Measurements from ENCODE around the gene ECT2L.

DNA sequence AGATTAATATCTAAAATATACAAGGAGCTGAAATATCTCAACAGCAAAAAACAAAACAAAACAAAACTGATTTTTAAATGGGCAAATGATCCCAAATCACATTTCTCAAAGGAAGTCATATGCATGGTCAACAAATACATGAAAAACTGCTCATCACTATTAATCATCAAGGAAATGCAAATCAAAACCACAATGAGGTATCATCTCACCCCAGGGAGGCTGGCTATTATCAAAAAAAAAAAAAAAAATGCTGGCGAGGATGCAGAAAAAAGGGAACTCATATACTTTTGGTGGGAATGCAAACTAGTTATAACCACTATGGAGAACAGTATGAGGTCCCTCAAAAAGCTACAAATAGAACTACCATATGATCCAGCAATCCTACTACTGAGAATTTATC, 157.6 kb downstream of the ECT2L start:
- TF ChIP-seq, protein P1, sequence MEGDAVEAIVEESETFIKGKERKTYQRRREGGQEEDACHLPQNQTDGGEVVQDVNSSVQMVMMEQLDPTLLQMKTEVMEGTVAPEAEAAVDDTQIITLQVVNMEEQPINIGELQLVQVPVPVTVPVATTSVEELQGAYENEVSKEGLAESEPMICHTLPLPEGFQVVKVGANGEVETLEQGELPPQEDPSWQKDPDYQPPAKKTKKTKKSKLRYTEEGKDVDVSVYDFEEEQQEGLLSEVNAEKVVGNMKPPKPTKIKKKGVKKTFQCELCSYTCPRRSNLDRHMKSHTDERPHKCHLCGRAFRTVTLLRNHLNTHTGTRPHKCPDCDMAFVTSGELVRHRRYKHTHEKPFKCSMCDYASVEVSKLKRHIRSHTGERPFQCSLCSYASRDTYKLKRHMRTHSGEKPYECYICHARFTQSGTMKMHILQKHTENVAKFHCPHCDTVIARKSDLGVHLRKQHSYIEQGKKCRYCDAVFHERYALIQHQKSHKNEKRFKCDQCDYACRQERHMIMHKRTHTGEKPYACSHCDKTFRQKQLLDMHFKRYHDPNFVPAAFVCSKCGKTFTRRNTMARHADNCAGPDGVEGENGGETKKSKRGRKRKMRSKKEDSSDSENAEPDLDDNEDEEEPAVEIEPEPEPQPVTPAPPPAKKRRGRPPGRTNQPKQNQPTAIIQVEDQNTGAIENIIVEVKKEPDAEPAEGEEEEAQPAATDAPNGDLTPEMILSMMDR (IDR thresholded peaks at IDR 0.05; ENCODE audit: insufficient read depth, low read depth, low read length): no peak
- TF ChIP-seq EZH2 (IDR thresholded peaks at IDR 0.05; ENCODE audit: insufficient read depth, low read length): no peak
